Sciatic nerve (tissue), 2 donors: ENCODE results near the gene CATSPER4. TPM values are rescaled to one million over a fixed set of nuclear protein-coding genes. Genes with fewer than 3 reads are reported as not detected.

ENCODE experiments used
- ATAC-seq: fragments of 200-7000 bp; cut with Tn5 transposase; one replicate; pipeline ENCODE4 v1.9.1; 2020; ENCODE audit warnings: mild to moderate bottlenecking, moderate library complexity
- DNase-seq: peaks from one replicate; pipeline ENCODE4 v3.0.0-alpha.2; 2020; ENCODE audit warnings: low spot score
- intact Hi-C: fragments of 100-400 bp; cut with DNase I; formaldehyde crosslinking; loops from one replicate; pipeline ENCODE4 v1.14.2; 2022
- total RNA-seq: library from RNA; stranded (reverse); fragmentation: NEBNext Ultra II Directional; extraction: Animal tissue kit (Norgen Biotek cat#: 25700); gene quantifications from one replicate; pipeline ENCODE4 v1.2.1, GENCODE V29; 2021
- donor health status: DM: no; HTN: no; CAD: no.
- donor health status: DM: no; HTN: no; CAD: no.

Gene CATSPER4
- total RNA-seq, 1 donor from 2014 or later, result not detected

DNA sequence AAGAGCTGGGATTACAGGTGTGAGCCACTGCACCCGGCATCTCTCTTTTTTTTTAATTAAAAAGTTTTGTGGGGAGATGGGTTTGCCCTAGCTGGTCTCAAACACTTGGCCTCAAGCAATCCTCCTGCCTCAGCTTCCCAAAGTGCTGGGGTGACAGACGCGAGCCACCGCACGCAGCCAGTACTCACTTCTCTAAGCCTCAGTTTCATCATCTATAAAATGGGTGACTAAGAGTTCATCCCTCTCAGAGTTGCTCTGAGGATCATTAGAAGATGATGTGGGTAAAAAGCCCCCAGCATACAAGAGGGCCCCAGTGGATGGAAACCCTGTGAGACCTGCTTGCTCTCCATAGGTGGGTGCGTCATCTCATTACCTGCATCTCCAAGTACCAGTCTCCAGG is 2.5 kb upstream of the CATSPER4 start:
- intact Hi-C loops, result no loop called here
- ATAC-seq, result no peak
- DNase-seq, result no peak

- no peak for DNase-seq
- ATAC-seq, result peak; percentile 17
- intact Hi-C loops, result no loop called here
Measured at GRCh38 chr1:26188477-26188876, 1.9 kb upstream of the CATSPER4 start.

DNA sequence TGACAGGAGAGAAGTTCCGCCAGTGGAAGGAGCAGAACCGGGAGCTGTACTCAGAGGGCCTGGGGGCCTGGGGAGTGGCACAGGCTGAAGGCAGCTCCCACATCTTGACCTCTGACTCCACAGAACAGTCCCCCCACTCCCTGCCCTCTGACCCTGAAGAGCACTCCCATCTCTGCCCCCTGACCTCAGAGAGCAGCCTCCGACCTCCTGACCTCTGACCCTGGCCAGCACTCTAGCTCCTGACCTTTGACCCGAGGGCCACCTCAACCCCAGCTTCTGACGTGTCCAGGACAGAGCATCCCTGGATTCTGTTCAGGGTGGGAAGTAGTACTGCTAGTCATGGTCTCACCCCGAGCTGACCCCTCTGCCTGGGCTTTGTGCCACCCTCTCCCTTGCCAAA is 1.1 kb upstream of the CATSPER4 start:
- intact Hi-C loops, result no loop called here
- DNase-seq, result no peak
- no peak for ATAC-seq

DNA sequence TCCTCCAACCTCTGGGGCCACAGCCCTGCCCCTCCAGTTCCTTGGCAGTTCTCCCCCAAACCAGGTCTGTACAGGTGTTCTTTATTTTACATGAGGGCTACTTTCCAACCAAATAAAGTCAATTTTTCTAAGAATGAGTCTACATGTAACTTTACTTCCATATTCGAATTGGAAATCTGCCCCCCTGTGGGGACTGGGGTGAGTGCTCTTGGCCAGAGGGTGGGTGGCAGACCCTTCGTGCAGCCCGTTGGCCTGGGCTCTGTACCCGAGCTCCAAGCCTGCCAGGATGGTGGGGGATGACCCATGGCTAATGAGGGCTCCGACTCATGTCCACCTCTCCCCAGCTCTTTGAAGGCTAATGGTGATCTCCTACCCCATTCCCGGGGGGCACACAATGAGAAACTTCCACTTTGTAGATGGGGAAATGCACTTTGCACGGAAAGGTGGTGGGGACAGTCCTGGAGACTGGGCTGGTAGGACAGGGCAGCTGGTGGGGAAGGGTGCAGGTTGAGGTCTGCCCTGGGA is 589 bp upstream of the CATSPER4 start:
- ATAC-seq (no peak), DNase-seq (no peak)
- intact Hi-C loops, result no loop called here

- no peak for ATAC-seq
- intact Hi-C loops, result no loop called here
Measured at GRCh38 chr1:26191739-26192138, 1.3 kb downstream of the CATSPER4 start.

DNA sequence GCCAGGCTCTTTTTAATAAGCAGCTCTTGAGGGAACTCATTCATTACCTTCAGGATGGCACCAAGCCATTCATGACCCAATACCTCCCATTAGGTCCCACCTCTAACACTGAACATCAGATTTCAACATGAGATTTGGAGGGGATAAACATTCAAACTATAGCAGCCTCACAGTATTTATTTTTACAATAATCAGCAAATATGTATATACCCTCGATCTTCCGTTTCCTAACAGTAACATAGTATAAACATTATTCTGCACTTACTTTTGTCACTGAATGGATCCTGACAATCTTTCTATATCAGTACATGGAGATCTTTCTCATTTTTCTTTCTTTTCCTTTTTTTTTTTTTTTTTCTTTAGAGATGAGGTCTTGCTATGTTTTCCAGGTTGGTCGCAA is 5.4 kb downstream of the CATSPER4 start:
- intact Hi-C loops, result no loop called here
- DNase-seq, result no peak
- ATAC-seq, result no peak

More at GRCh38 chr1:26191739-26192138, 1.3 kb downstream of the CATSPER4 start:
- DNase-seq, result no peak

GRCh38 chr1:26197301-26197700 is 6.9 kb downstream of the CATSPER4 start:
- no peak for DNase-seq
- intact Hi-C loops, result no loop called here
- ATAC-seq, result no peak

DNA sequence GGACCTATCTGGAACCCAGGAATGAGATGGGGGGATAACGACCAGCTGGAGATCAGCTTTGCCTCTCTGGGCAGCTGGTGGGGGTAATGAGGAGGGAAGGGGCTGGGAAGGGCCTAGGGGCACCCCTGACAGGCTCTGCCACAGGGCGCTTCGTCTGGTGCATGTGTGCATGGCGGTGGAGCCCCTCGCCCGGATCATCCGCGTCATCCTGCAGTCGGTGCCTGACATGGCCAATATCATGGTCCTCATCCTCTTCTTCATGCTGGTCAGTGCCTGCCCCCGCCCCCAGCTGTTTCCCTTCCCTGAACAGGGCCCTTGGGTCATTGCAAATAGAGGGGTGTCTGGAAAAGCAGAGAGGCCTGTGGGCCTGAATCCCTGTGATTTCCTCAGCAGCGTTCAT is 7.4 kb downstream of the CATSPER4 start:
- intact Hi-C loops, result no loop called here
- no peak for ATAC-seq

DNA sequence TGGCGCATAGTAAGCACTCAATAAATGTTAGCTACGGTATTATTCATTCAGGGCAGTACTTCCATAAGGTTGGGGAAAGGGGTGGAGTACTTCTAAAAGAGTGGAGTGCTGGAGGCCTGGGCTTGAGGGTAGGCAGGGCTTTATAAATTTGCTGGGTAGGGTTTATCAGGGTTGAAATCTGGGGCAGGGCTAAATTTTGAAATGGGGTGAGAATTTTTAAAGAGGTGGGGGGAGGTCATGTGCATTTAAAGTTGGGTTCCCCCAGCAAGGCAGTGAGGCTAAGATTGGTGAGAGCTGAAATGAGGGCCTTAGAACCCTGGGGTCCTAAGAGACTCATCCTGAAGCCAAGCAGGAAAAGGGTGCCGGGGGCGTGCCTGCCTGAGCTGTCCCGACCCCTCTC is 10.0 kb downstream of the CATSPER4 start:
- no peak for DNase-seq
- intact Hi-C loops, result loop anchor here (5.0 kb wide), 1 partner anchor 1268 kb away; the partner anchor contains the start of gene RUNX3
- ATAC-seq, result no peak

More for the DNA sequence above, 7.4 kb downstream of the CATSPER4 start:
- DNase-seq, result no peak

DNA sequence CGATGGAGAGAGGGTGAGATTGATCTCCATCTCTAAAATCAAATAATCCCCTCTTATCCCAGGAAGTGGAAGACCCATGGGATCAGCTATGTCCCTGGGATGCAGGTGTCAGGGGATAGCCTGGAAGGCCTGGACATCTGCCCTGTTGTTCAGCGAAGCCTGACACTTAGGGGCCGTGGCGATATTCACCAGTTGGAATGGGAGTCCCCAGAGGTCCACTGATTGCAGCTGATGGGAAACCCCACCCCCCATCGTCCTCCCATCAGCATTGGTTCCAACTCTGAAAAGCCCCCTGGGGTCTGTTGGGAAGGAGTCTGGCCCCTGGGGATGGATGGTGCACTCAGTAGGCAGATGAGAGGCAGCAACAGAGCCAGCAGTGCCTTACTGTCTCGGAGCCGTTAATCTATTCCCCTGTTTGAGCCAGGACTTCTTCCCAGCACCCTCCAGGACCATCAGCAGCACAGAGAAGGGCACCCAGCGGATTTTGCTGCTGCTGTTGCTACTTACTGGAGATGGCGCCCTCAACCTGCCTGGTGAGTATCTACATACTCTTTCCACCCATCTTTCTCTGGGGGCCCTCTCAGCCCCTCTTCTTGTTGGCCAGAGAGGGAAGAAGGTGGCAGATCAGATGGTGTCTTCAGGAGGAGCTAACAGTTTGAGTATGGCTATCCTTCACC is 13.4 kb downstream of the CATSPER4 start:
- ATAC-seq (no peak), DNase-seq (no peak)
- intact Hi-C loops, result loop anchor here (5.0 kb wide), 1 partner anchor 1271 kb away; the partner anchor contains the start of gene RUNX3

DNA sequence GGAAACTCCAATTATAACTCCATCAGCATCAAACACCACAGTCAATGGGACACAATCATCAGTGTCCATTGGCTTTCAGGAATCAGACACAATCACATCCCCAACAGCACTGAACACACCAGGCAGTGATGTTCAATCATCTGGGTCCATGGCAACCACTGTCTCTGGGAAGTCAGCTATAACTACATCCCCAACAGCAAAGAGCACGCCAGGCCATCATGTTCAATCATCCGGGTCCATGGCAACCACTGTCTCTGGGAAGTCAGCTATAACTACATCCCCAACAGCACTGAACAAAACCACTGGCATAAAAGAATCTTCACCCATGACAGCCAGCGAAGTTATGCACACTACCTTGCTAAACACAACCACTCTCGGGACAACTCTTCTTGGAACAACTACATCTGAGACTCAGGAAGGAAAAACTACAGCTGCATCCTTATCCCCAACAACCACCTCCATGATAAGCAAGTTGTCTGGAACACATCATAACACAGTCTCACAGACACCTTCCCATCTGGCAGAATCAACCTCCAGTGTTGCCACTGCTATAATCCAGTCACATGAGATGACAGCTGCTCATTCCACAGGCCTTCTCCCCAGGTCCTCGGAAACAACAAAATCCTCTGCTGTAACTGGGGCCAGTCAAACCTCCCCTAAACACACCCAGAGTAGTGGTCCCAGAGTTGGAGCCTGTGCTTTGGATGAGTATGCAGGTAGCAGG is 19.9 kb downstream of the CATSPER4 start:
- ATAC-seq, result no peak
- intact Hi-C loops, result no loop called here
- no peak for DNase-seq

DNA sequence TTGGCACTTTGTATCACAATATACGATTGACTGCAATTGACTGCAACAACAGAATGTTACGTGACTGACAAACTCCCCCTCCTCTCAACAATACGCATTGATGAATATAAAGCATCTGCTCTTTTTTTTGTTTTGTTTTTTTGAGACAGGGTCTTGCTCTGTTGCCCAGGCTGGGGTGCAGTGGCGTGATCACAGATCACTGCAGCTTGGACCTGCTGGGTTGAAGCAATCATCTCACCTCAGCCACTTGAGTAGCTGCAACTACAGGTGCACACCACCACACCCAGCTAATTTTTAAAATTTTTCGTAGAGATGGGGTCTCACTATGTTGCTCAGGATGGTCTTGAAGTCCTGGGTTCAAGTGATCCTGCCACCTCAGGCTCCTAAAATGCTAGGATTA is 22.3 kb downstream of the CATSPER4 start:
- intact Hi-C loops, result no loop called here
- ATAC-seq (no peak), DNase-seq (no peak)

- DNase-seq (no peak), ATAC-seq (no peak)
- intact Hi-C loops, result no loop called here
Measured at GRCh38 chr1:26213335-26213905, 23.0 kb downstream of the CATSPER4 start.

- intact Hi-C loops, result no loop called here
- DNase-seq, result no peak
- ATAC-seq, result no peak
Measured at GRCh38 chr1:26215246-26215645, 24.8 kb downstream of the CATSPER4 start.

DNA sequence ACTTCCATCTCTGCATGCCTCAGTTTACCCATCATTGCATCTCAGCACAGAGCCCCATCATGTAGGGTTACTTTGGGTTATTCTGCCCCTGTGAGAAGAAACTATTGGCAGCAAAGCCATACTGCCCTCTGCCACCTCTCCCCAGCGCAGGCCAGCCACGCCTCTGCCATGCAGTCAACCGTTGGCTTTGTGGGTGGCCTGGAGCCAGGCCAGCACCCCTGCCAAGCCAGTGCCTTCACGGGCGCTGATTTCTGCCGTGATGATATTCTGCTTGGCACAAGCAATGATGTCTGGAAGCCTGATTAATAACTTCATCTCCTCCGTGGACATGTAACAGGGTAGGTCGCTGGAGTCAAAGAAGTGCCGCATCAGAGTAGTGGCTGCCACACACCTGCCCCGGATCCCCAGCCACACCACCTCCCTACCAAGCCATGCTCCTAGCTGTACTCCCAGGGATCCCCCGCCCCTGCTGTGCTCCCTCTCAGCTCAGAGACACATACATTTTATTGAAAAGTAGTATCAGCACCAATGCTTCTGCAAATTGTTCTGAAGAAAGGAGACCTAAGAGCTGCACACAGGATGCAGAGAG is 28.6 kb downstream of the CATSPER4 start:
- intact Hi-C loops, result no loop called here

GRCh38 chr1:26220199-26220912 is 30.0 kb downstream of the CATSPER4 start:
- DNase-seq (no peak), ATAC-seq (no peak)
- intact Hi-C loops, result no loop called here

More for the DNA sequence above, 28.6 kb downstream of the CATSPER4 start:
- ATAC-seq, result no peak
- no peak for DNase-seq

DNA sequence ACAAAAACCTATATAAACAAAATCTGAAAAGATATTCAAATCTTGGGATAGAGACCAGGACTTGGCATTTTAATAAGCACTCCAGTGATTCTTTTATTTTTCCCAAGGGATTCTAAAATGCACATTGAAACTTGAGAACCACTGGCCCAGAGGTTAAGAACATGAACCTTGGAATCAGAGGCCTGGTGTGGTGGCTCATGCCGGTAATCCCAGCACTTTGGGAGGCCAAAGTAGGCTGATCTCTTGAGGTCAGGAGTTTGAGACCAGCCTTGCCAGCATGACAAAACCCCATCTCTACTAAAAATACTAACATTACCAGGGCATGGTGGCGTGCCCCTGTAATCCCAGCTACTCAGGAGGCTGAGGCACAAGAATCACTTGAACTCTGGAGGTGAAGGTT is 30.7 kb downstream of the CATSPER4 start:
- no peak for DNase-seq
- ATAC-seq, result no peak
- intact Hi-C loops, result no loop called here

DNA sequence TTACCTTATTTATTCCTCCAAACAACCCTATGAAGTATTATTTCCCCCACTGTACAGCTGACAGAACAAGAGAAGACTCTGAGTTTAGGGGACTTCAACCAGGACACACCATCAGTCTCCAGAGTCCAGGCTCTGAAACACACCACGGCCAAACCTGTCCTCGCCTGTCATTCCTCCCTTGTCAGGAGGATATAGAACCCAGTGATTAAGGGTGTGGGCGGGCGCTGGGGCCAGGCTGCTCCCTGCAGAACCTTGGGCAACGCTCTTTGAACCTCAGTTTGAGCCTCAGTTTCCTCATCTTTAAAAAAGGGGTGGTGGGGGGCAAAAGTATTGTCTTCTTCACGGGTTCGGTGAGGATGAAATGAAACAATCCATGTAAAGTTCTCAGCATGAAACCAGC is 34.2 kb downstream of the CATSPER4 start:
- no peak for DNase-seq
- no peak for ATAC-seq
- intact Hi-C loops, result no loop called here
